GM21381 (cell line): ENCODE data around the gene GAS7.

Source experiments
- ATAC-seq: cut with Tn5 transposase; IDR thresholded peaks from one replicate; pipeline ENCODE4 v1.9.1; 2021; ENCODE audit warnings: mild to moderate bottlenecking, moderate library complexity; ENCODE audit not compliant: unreplicated experiment

The GAS7 gene

DNA sequence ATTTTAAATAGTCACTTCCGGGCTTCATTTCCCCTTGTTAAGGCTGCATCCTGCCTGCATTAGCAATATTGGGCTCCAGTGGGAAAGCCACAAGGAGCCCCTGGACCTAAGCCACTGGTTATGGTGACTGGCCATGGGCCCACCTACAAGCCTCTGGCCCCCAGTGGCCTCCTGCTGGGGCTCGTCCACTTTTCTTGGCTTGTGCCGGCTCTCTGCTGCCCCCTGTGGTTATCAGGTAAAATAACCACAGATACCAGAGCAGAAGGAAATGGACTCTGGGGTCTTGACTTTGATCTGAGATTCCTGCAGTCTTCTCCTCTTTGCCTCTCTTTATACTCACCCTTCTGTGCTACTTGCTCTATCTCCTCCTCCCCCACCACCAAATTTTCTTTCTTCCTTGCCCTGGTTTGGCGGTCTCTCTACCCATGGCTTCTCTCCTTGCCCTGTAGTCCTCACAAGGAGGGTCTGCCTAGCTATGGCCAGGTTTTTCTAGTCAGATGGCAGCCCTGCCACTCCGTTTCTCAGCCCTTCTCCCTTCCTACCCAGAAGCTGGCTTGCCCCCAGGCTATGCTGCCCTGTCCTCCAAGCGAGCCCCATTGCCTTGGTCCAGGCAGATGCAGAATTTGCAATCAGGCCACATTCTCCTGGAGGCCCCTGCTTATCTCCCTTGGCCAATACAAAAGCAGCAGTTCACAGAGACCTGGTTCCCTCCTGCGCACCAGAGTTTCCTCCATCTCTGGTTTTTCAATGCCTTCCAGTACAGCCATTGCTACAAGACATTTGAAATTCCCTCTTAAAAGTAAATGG lies 210.4 kb downstream of the GAS7 start:
- no peak for ATAC-seq

GRCh38 chr17:9986754-9987382 lies 211.5 kb downstream of the GAS7 start:
- ATAC-seq: no peak

DNA sequence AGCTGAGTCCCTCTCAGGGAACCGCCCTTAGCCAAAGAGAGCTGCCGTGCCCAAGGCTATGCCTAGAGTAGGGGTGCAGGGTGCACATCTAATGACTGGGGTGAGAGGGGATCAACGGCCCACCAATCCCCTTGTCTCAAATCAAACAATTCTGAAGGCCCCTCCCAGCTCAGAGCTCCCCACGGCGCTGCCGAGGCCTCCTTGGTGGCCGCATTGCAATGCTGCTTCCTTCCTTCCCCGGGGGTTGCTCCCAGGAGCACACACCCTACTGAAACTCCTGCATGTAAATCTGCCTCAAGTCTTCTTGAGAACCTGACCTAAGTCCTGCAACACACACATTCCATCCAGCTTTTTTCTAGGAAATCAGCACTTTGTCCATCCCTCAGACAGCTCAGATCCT lies 212.8 kb downstream of the GAS7 start:
- ATAC-seq: no peak

DNA sequence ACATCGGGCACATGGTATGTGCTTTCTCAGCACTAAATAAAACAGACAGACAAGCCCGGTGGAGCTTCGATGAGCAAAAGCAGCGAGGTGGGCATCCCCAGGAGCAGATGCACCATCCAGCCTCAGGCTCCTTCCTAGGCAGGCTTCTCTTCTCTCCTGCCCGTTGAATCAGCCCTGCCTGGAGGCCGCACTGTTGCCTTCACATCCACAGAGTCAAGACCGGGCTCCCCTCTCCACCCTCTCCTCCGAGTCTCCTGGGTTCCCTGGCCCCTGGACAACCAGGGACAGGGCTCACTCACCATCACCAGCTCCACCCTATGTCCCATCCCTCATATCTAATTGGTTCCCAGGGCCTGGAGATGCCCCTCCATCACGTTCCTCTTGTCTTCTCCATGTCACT lies 213.6 kb downstream of the GAS7 start:
- ATAC-seq: no peak

DNA sequence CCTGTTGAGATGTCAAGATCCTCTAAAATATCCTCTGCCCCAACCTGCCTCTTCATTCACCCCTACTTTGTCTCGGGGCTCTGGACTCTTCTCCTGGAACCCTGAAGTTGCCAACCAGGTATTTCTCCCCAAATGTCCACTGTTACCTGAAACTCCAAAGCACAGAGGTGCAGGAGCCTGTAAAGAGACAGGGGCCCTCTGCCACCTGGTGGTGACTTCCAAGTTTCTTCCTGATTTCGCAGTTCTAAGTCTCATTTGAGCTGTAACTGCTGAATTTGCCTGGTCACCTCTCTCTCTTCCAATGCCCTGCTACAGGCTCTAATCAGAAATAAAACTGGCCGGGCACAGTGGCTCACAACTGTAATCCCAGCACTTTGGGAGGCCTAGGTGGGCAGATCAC lies 216.2 kb downstream of the GAS7 start:
- no peak for ATAC-seq

DNA sequence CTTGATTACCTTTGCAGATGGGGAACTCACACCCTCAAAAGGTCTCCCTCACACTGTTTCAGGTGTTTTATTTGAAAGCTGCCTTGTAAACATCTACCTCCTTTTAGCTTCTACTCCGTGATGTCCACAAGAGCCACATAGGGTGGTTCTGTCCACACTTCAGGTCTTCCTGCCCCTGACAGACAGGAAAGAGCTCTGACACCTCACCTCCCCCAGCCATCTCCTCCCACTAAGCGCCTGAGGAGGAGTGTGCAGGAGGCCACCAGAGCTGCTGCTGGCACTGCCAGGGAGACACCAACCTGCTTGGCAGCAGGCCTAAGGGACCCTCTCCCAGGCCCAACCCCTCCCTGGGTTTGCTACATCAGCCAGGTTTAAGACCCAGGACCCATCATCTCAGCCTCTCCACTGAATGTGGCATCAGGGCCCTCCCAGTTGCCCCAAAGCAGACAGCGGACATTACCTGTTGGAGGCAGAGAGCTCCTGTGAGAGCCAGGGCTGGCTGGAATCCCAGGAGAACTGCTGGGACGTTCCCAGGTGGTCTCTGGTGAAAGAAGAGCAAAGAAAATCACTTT lies 217.0 kb downstream of the GAS7 start:
- ATAC-seq: no peak

GRCh38 chr17:9979463-9979995 lies 218.9 kb downstream of the GAS7 start:
- no peak for ATAC-seq

DNA sequence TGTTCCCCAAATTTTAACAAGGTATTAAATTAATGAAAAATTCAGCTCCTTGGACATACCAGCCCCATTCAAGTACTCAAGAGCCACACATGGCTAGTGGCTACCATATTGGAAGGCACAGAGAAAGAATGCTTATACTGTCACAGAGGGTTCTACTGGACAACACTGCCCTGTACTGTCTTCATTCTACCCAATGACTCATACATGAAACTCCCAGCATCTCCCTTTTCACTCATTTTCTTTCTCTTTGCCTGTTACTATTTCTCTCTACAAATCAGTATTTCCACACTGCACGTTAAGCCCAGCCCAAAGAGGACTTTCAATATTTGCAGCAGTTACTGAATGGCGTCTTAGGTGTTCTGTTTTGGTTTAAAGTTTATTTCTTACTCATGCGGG lies 221.2 kb downstream of the GAS7 start:
- ATAC-seq: no peak

DNA sequence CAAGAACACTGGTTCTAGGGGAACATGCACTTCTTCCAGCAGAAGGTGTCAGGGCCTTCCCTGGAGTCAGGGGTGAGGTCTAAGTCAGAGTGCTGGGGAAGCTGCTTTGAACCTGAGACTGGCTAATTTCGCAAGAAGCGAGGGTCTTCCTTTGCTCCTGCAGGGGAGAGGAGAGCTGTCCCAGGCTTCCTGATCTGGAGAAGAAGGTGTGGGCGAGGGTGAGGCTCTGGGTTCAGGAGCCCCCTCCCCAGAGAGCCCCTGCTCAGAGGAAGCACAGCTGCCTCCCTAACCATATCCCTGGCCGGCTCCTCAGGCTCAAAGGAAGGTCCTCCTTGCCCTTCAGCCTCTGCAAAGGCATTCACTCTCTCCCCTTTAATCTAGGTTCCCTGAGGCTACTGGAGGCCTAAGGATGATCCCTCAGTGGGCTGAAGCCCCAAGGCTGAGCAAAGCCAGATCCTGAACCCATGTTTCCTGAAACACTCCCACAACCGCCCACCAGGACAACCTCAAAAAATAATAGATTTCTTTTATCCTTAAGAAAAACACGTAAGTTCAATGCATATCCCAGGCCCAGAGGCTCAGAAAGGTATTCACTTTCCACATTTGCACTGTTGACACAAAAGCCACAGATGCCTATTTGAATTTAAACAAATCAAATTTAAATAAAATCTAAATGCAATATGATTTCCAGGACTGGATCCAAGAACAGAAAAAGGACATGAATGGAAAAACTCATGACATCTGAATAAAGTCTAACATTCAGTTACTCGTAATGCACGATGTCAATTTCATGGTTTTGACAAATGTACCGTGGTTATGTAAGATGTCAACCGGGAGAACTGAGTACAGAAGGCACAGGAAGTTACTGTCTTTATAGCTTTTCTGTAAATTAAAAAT lies 221.9 kb downstream of the GAS7 start:
- no peak for ATAC-seq

GRCh38 chr17:9974448-9975381 lies 223.7 kb downstream of the GAS7 start:
- no peak for ATAC-seq

DNA sequence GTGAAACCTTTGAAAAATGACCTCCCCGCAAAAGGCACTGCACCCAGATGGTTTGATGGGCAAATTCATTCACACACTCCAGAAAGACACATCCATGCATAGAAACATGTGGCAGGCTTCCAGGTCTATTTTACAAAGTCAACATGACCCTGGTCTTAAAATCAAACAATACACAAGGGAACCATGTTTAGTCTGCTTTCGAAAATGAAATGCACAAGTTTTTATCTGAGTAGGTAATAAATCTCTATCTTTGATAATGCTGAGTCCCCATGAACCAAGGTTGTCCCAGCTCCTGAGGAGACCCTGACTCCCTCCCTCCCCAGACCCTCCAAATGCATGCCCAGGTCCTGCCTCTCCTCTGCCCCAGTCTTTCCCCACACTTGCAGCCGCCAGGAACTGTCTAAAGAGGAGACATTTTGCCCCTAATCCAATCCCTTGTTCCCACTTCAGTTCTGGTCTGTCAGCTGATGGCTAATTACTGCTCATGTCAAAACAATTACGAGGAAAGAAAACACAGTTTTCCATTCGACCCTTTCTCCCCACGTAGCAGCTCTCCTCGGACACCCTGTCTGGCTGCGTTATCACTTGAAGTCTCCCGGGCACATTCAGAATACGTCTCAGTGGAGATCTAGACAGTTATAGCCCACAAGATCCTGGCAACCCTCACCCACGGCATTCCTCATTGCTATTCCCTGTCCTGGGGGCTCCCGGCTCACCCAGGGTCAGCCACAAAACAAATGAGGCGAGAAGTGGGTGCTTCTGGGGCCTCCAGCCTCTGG lies 224.5 kb downstream of the GAS7 start:
- ATAC-seq: no peak

DNA sequence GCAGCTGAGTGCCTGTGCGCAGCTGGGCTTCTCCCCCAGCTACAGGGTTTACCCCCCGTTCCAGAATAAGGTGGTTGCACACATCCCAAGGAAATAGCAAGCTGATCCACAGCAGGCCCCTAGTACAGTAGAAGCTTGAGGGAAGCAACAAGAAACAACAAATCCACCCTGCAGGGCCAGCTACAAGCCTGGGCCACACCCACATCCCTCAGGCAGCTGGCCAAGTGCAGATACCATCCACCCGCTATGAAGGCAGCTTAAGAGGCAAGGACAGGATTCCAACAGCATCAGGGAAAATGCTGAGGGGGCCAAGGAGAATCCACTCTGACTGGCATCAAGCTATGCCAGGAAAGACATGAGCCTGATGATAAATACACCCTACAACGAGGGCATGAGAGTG lies 226.4 kb downstream of the GAS7 start:
- no peak for ATAC-seq

DNA sequence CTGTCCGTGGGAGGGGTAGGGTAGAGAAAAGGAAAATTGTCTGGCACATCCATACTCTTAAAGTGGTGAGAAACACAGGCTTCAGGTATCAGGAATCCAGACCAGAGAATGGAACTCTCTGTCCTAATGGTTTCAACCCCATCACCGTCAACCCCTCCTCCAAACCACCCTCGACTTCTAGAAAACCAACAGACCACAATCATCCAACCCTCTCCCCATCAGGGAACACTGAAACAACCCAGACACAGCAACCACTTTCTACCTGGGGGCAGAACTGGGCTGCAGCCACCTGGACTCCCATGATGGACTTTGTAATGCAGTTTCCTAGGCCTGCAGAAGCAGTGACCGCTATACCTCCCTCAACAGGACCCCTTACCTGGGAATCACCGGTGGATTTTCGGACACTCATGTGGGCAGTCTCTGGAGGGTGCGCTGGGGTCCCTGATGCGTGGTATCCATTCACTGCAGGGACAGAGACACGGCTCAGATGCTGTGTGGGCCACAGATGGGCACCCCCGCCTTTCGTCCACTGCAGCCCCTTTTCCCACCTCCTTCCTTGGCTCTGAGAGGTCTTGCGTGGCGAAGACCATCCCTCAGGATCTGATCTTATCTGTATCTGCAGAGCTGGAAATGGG lies 229.0 kb downstream of the GAS7 start:
- ATAC-seq: no peak

DNA sequence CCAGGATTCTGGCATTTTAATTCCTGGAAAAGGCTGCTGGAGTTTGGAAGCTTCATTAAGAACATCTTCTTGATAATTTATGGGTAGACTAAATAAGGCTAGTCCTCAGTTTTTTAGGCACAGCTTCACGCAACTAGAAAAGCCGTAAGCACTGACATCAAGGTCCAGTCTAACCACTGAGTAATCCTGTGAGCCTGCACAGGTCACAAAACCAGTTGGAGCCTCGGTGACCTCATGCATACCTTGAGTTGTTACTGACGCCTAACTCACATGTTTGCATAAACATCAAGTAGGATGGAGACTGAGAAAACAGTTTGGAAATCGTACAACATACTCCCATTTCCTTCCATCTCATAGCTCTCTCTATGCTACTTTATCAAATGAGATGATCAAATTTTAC lies 229.5 kb downstream of the GAS7 start:
- ATAC-seq: no peak

- no peak for ATAC-seq
These were observed 230.4 kb downstream of the GAS7 start for GRCh38 chr17:9968008-9968407.

DNA sequence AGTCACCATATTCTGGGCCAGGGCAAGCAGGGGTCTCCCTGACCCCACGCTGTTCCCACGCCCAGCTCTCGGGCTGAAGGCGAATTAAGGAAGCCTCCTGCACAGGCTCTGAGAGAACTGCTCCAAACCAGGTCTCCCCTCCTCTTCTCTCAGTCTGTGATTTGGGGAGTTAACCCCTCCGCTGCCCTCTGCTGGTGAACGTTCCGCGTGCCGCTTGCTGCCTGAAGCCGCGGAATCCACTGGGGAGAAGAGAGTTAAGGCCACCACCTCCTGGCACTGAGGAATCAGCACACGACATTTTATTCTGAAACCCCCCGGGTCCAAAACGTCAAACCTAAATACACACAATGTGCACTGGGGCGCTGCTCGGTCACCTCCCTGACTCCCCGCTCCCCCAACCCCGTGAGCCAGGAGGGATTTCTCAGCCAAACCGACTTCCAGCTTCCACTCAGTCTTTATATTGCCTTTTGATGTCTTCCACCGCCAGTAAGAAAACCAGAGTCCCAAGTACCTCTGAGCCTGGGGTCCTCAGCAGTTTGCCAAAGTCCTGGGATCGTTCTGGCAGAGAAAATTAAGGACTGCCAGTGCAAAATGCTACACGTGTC lies 238.9 kb downstream of the GAS7 start:
- ATAC-seq: no peak

GRCh38 chr17:9958586-9959281 lies 239.7 kb downstream of the GAS7 start:
- no peak for ATAC-seq

GRCh38 chr17:9957244-9957643 lies 241.2 kb downstream of the GAS7 start:
- no peak for ATAC-seq
